NCI-H82 treated with DMSO at 0.1 percent for 48 hours (cell line): ENCODE results near the gene CDK14.
"Not testable (repeated sequence)": the region's sequence is repeated elsewhere in the genome, so short reads cannot be mapped to it uniquely, and the experiment has no call there.

ENCODE experiments used
- DNase-seq: peaks from one replicate; lab custom pipeline; 2025; ENCODE audit not compliant: unreplicated experiment; lab: John Stamatoyannopoulos, UW

Gene CDK14

DNA sequence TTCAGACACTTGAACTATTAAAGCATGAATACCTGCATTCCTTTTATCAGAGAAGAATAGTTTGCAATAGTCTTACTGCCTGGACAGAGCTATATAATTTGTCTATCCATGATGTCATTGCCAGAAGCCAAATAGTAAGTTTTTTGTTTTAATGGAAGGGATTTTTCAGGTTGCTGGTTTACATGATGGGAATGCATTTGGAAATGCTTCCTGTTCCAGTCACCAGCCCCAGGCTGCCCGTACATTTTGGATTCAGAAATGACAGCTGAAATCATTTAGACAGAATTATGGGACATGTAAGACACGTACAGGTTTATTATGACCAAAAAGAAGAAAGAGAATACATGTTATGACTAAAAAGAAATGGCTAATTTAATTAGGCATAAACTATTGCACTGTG lies 293.1 kb downstream of the CDK14 start:
- DNase-seq: no peak

GRCh38 chr7:90889644-90890043 lies 293.5 kb downstream of the CDK14 start:
- no peak for DNase-seq

DNA sequence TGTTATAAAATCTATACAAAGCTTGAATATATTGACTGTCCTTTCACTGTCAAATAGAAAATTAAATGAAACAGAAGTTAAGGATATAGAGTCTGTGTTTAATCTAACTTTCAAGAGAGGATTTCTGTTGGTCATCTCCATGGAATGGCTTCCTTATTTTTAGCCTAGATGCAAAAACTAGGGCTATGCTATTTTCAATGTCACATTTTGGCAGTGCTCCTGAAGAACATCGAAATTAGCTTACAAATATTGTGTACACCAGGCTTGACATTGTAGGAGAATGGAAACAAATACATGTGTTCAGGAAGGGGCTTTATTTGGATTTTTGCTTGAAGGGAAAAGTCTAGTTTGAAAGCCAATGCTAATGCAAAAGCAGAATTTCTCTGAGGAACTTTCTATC lies 295.4 kb downstream of the CDK14 start:
- DNase-seq: no peak

DNA sequence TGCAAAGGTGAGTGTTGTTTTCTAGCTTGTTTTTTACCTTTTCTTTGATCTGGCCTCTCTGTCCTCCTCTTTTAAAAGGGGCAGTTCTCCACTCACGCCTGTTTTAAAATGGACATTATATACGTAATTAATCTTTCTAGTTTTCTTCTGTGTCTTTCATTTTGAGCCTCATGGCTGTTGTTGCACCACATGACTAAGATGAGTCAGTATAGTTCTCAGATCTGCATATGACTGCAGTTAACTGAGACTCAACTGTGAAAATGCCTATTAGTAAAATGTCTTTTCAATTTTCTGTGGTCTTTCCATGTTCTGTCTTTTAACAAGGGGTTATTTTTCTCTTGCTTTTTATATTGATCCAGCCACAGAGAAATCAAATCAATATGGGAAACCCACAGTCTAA lies 296.1 kb downstream of the CDK14 start:
- no peak for DNase-seq

GRCh38 chr7:90894122-90894521 lies 298.0 kb downstream of the CDK14 start:
- DNase-seq: no peak

GRCh38 chr7:90896458-90896857 lies 300.3 kb downstream of the CDK14 start:
- no peak for DNase-seq

- no peak for DNase-seq
These were observed 301.9 kb downstream of the CDK14 start for GRCh38 chr7:90897961-90898469.

GRCh38 chr7:90900628-90901356 lies 304.7 kb downstream of the CDK14 start:
- DNase-seq: no peak

- no peak for DNase-seq
These were observed 307.7 kb downstream of the CDK14 start for GRCh38 chr7:90903841-90904240.

DNA sequence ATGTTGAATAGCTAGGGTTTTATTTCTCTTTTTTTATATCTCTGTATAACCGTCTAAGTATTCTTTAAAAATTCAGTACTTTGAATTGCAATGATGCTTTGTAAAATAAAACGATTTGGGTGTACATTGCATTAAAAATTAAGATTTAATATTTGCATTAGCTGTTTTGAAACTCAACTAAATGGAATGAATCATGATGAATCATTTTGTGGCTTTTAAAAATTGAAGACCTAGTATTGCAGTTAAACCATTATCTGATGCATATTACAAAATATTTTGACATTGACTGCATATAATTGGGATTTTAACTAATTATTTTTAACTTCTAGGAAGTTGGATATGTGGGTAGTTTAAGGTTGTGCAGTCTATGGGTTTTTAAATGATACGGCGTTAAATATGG lies 314.0 kb downstream of the CDK14 start:
- DNase-seq: no peak

GRCh38 chr7:90916319-90916718 lies 320.2 kb downstream of the CDK14 start:
- DNase-seq: no peak

GRCh38 chr7:90917539-90917938 lies 321.4 kb downstream of the CDK14 start:
- no peak for DNase-seq

- DNase-seq: no peak
These were observed 322.2 kb downstream of the CDK14 start for GRCh38 chr7:90918303-90918702.

DNA sequence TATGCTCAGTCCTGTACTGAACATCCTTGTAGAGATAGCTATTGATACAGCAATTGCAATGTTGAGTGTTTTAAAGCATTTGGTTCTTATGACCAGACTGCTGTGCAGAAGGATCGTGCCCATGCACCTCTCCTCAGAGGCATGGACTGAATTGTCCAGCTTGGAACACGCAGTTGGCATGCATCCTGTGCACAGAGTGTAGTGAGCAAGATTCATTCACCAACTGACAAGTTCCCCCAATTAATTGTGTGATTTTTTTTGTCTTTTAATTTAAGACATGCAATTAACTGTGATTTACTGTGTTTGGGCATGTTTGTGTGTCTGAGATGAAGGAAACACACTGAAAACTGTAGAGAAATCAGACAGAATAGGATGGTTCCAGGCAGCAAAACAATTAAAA lies 323.7 kb downstream of the CDK14 start:
- no peak for DNase-seq

- no peak for DNase-seq
These were observed 324.2 kb downstream of the CDK14 start for GRCh38 chr7:90920336-90920735.

DNA sequence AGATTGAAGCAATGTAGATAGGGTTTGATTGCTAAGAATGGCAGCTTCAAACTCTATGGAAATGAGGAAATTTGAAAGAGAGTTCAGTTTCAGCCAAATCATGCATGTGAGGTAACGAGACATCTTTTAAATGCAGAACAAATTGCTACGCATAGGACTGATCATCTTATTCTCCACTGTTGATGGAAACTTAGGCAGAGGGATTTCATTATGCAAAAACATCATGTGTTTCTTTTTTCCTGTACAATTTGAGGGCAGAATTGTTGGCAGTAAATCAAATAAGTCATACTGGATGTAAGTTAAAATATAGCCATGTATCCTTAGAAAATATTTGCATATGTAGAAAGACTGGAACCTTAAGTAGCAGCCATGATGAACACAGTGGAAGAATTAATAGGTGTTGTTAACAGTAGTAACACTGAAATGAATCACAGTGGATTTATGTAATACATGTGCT lies 327.4 kb downstream of the CDK14 start:
- no peak for DNase-seq

- not testable (repeated sequence) for DNase-seq
These were observed 332.7 kb downstream of the CDK14 start for GRCh38 chr7:90928700-90929424.

DNA sequence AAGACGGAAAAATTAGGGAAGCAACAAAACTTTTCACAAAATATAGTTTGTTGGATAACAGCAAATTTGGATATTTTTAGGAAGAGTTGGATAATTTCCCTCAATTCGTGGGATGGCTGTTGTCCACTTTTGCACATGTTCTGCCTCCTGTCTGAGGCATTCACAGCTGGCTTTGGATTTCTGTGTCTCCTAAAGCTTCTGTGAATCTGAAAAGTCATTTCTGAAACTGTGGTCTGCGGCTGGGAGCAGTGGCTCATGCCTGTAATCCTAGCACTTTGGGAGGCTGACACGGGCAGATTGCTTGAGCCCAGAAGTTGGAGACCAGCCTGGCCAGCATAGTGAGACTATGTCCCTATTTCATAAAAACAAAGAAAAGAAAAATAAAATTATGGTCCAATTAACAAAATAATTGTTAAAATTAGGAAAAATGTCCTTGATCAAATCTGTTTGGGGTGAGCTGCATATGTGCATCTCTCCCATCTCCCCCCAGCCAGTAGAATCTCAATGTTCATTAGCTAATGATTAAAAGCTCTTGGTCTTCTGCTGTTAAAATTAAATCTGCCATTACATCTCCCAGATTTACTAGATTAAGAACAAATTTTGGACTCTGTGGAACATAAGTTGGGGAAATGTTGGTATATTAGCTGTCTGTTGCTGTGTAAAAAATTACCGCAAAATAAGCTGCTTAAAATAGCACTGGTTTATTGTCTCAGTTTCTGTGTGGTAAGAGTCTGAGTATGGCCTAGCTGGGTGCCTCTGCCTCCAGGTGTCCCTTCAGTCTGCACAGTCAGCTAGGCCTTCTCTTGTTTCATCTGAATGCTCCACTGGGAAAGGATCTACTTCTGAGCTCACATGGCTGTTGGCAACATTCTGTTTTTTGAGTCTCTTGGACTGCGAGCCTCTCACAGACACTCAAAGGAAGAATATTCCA lies 336.1 kb downstream of the CDK14 start:
- DNase-seq: no peak

DNA sequence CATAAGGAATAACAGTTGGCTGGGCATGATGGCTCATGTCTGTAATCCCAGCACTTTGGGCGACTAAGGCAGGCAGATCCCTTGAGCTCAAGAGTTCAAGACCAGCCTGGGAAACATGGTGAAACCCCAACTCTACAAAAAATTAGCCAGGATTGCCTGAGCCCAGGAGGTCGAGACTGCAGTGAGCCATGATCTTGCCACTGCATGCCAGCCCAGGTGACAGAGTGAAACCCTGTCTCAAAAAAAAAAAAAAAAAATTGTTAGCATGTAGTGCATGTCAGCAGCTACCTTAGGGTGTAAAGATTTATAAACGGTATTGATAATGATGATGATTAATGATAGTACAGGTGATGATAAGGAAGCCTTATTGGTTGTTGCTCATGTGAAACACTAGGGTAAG lies 336.9 kb downstream of the CDK14 start:
- DNase-seq: no peak

DNA sequence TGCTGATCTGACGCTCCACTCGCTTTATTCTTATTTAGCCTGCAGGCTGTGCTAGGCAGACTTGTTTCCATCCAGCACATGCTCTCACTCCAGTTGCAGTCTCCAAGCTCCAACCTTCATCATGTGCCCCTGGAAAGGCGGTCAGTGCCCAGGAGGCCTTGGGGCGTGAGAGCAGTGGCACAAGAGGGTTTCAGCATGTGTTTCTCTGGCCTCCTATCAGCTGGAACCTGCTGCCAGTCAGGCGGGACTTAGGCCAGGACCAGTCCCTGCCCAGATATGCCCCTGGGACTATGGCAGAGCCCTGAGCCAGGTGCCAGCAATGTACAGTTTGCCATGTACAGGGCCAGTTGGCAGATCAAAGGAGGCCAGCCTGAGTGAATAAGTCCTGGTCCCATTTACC lies 337.9 kb downstream of the CDK14 start:
- no peak for DNase-seq

- no peak for DNase-seq
These were observed 342.2 kb downstream of the CDK14 start for GRCh38 chr7:90938371-90938770.
